Type B pancreatic cell (in vitro differentiated cells): ENCODE data around the gene TMEM33. TPM values are rescaled to one million over a fixed set of nuclear protein-coding genes. Genes with fewer than 3 reads are reported as not detected.

ENCODE experiments used
- DNase-seq: peaks from one replicate; pipeline ENCODE4 v3.0.0; 2021; ENCODE audit warnings: mixed read lengths; ENCODE audit not compliant: unreplicated experiment; ENCODE audit errors: extremely low spot score
- H3K27ac Mint-ChIP-seq: 2 replicates; pipeline ENCODE4 v1.8.0; 2021; ENCODE audit warnings: mild to moderate bottlenecking, mixed read lengths
- H3K27me3 Mint-ChIP-seq: 2 replicates; pipeline ENCODE4 v1.8.0; 2021; ENCODE audit warnings: mixed read lengths
- H3K36me3 Mint-ChIP-seq: 2 replicates; pipeline ENCODE4 v1.8.0; 2021; ENCODE audit warnings: mixed read lengths
- H3K4me1 Mint-ChIP-seq: one replicate; pipeline ENCODE4 v1.8.0; 2021; ENCODE audit warnings: mixed read lengths; ENCODE audit not compliant: unreplicated experiment
- H3K4me3 Mint-ChIP-seq: 2 replicates; pipeline ENCODE4 v1.8.0; 2021; ENCODE audit warnings: mild to moderate bottlenecking, mixed read lengths
- H3K9me3 Mint-ChIP-seq: 2 replicates; pipeline ENCODE4 v1.8.0; 2021; ENCODE audit warnings: mixed read lengths
- CTCF ChIP-seq: fragments of 200-600 bp; sonication (generic); conservative IDR thresholded peaks from 2 replicates; pipeline ENCODE4 v1.5.0; 2021; ENCODE audit warnings: antibody characterized with exemption, mild to moderate bottlenecking
- total RNA-seq: library from RNA; stranded (reverse); gene quantifications from 2 replicates; pipeline ENCODE4 v1.2.1, GENCODE V29; 2021; ENCODE audit warnings: low replicate concordance

Gene TMEM33
- total RNA-seq, 1 donor from 2014 or later: 60.5 TPM

DNA sequence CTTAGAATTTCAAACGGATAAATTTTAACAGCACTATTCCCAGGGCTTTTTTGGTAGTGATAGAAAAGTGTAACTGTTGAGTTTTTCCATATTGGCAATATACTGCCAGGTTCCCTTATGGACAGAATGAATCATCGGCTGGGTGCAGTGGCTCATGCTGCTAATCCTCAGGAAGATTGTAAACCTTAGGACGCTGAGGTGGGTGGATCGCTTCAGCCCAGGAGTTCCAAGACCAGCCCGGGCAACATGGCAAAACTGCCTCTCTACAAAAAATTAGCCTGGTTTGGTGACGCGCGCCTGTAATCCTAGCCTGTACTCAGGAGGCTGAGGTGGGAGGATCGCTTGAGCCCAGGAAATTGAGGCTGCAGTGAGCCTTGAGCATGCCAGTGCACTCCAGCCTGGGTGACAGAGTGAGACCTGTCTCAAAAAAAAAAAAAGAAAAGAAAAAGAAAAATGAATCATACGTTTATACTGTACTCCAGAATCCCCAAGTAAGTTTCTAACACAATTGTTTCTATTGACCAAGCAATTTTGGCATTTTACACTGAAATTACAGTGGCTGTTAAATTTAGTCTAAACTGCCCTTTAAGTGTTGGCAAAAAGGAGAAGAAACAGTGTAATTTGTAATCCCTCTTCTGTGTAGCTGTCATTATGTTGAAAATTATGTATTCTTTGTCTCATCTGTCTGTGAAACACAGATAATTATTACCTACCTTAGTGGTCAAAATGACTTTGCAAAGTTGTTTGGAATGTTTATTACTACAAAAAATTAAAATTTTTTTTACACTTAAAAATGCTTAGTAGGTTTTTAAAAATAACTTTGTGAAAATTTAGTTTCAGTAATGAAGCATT is 56.9 kb downstream of the TMEM33 start:
- no peaks in the 10 kb centered on the region for H3K27me3 Mint-ChIP-seq
- H3K36me3 Mint-ChIP-seq: peaks cover 3% of the 10 kb centered on the region
- H3K4me3 Mint-ChIP-seq: peak overlapping the region; percentile 99
- DNase-seq: no peak
- TF ChIP-seq CTCF: no peak
- H3K4me1 Mint-ChIP-seq: peaks cover 14% of the 10 kb centered on the region
- no peaks in the 10 kb centered on the region for H3K9me3 Mint-ChIP-seq
- H3K27ac Mint-ChIP-seq: no peak overlapping the region

- TF ChIP-seq CTCF: no peak
- H3K27ac Mint-ChIP-seq: no peak overlapping the region
- peaks cover 3% of the 10 kb centered on the region for H3K36me3 Mint-ChIP-seq
- H3K27me3 Mint-ChIP-seq: no peaks in the 10 kb centered on the region
- peaks cover 14% of the 10 kb centered on the region for H3K4me1 Mint-ChIP-seq
- H3K4me3 Mint-ChIP-seq: no peak overlapping the region
- H3K9me3 Mint-ChIP-seq: no peaks in the 10 kb centered on the region
- no peak for DNase-seq
Measured at GRCh38 chr4:41992967-41993857, 58.0 kb downstream of the TMEM33 start.

DNA sequence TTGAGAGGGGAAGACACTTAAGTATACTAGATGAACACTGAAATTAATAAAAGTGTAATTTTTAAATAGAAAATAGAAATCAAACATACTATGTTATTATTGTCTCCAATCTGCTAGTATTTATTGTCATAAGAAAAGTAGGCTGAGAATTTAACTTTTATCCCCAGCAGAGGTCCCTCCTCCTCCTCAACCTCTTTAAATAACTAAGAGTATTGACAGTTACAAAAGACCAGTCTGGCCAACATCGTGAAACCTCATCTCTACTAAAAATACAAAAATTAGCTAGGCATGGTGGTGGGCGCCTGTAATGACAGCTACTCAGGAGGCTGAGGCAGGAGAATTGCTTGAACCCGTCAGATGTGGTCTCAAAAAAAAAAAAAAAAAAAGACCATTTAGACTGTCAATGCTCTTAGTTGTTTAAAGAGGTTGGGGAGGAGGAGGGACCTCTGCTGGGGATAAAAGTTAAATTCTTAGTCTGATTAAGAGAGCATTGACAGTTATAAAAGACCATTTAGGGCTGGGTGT is 59.3 kb downstream of the TMEM33 start:
- H3K27ac Mint-ChIP-seq: no peak overlapping the region
- DNase-seq: no peak
- H3K36me3 Mint-ChIP-seq: peaks cover 3% of the 10 kb centered on the region
- TF ChIP-seq CTCF: peak; percentile 51
- no peaks in the 10 kb centered on the region for H3K27me3 Mint-ChIP-seq
- peaks cover 8% of the 10 kb centered on the region for H3K4me1 Mint-ChIP-seq
- H3K4me3 Mint-ChIP-seq: no peak overlapping the region
- H3K9me3 Mint-ChIP-seq: no peaks in the 10 kb centered on the region

DNA sequence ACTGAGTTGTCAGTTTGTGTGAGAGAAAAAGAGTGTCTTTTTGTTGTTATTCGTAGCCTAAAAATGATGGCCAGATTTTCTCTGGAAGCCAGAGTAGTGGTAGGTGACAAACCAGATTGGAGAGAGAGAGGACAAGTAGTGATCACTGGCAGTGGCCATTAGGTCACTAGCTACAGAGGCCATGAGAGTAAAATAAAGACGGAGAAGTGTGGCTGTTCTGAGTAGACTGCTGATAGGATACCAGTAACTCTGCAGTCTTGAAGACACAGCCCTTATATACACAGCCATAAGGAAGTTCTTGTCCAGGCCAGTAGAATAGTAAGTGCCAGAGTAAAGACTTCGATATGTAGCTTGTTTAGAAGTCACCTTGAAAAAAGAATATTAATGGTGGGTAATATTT is 62.8 kb downstream of the TMEM33 start:
- TF ChIP-seq CTCF: no peak
- no peak overlapping the region for H3K4me3 Mint-ChIP-seq
- no peak overlapping the region for H3K27ac Mint-ChIP-seq

DNA sequence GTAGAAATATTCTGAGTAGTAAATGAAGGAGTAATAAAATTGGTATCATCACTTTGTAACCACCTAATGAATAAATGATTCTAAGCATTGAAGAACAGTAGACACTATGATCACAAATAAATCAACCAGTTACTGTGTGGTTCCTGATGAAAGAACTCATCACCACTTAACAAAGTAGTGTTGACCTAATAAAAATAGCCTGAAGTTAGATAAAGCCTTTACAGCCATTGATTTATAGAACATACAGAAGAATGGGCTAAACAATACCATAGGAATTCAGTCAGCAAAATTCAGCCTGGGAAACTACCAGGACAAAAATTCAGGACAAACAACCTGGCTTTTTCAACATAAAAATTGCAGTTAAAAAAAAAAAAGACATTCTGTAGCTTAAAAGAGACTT is 64.1 kb downstream of the TMEM33 start:
- Mint-ChIP-seq H3K36me3 (peaks cover 10% of the 10 kb centered on the region), H3K4me1 (no peaks in the 10 kb centered on the region), H3K4me3 (no peak overlapping the region), H3K27me3 (no peaks in the 10 kb centered on the region), H3K9me3 (no peaks in the 10 kb centered on the region), H3K27ac (no peak overlapping the region)
- no peak for TF ChIP-seq CTCF
- no peak for DNase-seq

More for the DNA sequence above, 62.8 kb downstream of the TMEM33 start:
- DNase-seq: no peak
- Mint-ChIP-seq H3K9me3 (no peaks in the 10 kb centered on the region), H3K4me1 (no peaks in the 10 kb centered on the region), H3K36me3 (peaks cover 10% of the 10 kb centered on the region), H3K27me3 (no peaks in the 10 kb centered on the region)
